HL-60 (cell line): ENCODE results near the gene FLACC1.

Source experiments
- DNase-seq, 2 experiments: peaks; one replicate each; pipeline ENCODE4 v3.0.0-alpha.2; 2010 to 2020; ENCODE audit warnings: low read depth in 1 of 2, low spot score in 1 of 2
- H3K27ac ChIP-seq: fragments of 250-450 bp; sonication (Bioruptor Pico); replicated peaks from 2 replicates; pipeline ENCODE4 v1.5.1; 2020; ENCODE audit warnings: mild to moderate bottlenecking, moderate library complexity
- H3K27me3 ChIP-seq: fragments of 250-450 bp; sonication (Bioruptor Pico); 2 replicates; pipeline ENCODE4 v1.5.1; 2021; ENCODE audit warnings: mild to moderate bottlenecking, moderate library complexity; ENCODE audit not compliant: insufficient read depth, poor library complexity, severe bottlenecking
- H3K4me3 ChIP-seq: replicated peaks from 2 replicates; pipeline ENCODE4 v1.5.1; 2011; ENCODE audit warnings: mild to moderate bottlenecking, control low read depth, low read length; ENCODE audit not compliant: insufficient read depth
- GABPA ChIP-seq: IDR thresholded peaks from 2 replicates; pipeline ENCODE4 v1.6.1; 2012; ENCODE audit warnings: low read depth
- POLR2AphosphoS5 ChIP-seq: IDR thresholded peaks from 2 replicates; pipeline ENCODE4 v1.6.1; 2012; ENCODE audit warnings: low read depth
- SPI1 ChIP-seq: IDR thresholded peaks from 2 replicates; pipeline ENCODE4 v1.6.1; 2012; ENCODE audit warnings: low read depth, mild to moderate bottlenecking, borderline replicate concordance
- TF ChIP-seq, protein P1 (sequence below): IDR thresholded peaks from 2 replicates; pipeline ENCODE4 v1.6.1; 2012; ENCODE audit warnings: low read depth; ENCODE audit not compliant: insufficient replicate concordance
- TF ChIP-seq, protein P2 (sequence below): IDR thresholded peaks from one replicate; pipeline ENCODE4 v1.5.1; 2011; ENCODE audit warnings: low read length, control low read depth, inconsistent platforms; ENCODE audit not compliant: insufficient read depth

FLACC1 gene

DNA sequence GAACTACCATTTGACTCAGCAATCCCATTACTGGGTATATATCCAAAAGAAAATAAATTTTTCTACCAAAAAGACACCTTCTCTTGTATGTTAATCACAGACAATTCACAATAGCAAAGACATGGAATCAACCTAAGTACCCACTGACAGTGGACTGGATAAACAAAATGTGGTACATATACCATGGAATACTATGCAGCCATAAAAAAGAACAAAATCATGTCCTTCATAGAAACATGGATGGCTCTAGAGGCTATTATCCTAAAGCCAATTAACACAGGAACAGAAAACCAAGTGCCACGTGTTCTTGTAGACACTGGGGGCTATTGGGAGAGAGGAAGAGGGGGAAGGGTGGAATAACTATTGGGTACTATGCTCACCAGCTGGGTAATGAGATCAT is 27.7 kb downstream of the FLACC1 start:
- Histone ChIP-seq H3K27me3 (no peaks in the 10 kb centered on the region), H3K4me3 (no peak overlapping the region), H3K27ac (no peak overlapping the region)
- DNase-seq, result no peak
- TF ChIP-seq, protein P1, sequence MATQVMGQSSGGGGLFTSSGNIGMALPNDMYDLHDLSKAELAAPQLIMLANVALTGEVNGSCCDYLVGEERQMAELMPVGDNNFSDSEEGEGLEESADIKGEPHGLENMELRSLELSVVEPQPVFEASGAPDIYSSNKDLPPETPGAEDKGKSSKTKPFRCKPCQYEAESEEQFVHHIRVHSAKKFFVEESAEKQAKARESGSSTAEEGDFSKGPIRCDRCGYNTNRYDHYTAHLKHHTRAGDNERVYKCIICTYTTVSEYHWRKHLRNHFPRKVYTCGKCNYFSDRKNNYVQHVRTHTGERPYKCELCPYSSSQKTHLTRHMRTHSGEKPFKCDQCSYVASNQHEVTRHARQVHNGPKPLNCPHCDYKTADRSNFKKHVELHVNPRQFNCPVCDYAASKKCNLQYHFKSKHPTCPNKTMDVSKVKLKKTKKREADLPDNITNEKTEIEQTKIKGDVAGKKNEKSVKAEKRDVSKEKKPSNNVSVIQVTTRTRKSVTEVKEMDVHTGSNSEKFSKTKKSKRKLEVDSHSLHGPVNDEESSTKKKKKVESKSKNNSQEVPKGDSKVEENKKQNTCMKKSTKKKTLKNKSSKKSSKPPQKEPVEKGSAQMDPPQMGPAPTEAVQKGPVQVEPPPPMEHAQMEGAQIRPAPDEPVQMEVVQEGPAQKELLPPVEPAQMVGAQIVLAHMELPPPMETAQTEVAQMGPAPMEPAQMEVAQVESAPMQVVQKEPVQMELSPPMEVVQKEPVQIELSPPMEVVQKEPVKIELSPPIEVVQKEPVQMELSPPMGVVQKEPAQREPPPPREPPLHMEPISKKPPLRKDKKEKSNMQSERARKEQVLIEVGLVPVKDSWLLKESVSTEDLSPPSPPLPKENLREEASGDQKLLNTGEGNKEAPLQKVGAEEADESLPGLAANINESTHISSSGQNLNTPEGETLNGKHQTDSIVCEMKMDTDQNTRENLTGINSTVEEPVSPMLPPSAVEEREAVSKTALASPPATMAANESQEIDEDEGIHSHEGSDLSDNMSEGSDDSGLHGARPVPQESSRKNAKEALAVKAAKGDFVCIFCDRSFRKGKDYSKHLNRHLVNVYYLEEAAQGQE, result no peak
- TF ChIP-seq SPI1 (no peak), GABPA (no peak), POLR2AphosphoS5 (no peak)
- TF ChIP-seq, protein P2, sequence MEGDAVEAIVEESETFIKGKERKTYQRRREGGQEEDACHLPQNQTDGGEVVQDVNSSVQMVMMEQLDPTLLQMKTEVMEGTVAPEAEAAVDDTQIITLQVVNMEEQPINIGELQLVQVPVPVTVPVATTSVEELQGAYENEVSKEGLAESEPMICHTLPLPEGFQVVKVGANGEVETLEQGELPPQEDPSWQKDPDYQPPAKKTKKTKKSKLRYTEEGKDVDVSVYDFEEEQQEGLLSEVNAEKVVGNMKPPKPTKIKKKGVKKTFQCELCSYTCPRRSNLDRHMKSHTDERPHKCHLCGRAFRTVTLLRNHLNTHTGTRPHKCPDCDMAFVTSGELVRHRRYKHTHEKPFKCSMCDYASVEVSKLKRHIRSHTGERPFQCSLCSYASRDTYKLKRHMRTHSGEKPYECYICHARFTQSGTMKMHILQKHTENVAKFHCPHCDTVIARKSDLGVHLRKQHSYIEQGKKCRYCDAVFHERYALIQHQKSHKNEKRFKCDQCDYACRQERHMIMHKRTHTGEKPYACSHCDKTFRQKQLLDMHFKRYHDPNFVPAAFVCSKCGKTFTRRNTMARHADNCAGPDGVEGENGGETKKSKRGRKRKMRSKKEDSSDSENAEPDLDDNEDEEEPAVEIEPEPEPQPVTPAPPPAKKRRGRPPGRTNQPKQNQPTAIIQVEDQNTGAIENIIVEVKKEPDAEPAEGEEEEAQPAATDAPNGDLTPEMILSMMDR, result no peak

DNA sequence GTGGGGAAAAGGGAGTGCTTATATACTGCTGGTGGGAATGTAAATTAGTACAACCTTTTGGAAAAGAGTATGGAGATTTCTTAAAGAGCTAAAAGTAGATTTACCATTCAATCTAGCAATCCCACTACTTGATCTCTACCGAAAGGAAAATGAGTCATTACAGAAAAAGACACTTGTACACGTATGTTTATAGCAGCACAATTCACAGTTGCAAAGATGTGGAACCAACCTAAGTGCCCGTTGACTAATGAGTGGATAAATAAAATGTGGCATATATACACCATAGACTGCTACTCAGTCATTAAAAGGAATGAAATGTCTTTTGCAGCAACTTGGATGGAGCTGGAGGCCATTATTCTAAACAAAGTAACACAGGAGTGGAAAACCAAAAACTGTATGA is 29.5 kb downstream of the FLACC1 start:
- DNase-seq, result no peak
- Histone ChIP-seq H3K27me3 (no peaks in the 10 kb centered on the region), H3K4me3 (no peak overlapping the region), H3K27ac (no peak overlapping the region)
- TF ChIP-seq, protein P1, result no peak
- TF ChIP-seq POLR2AphosphoS5, result no peak
- no peak for TF ChIP-seq SPI1
- TF ChIP-seq, protein P2, result no peak
- no peak for TF ChIP-seq GABPA

DNA sequence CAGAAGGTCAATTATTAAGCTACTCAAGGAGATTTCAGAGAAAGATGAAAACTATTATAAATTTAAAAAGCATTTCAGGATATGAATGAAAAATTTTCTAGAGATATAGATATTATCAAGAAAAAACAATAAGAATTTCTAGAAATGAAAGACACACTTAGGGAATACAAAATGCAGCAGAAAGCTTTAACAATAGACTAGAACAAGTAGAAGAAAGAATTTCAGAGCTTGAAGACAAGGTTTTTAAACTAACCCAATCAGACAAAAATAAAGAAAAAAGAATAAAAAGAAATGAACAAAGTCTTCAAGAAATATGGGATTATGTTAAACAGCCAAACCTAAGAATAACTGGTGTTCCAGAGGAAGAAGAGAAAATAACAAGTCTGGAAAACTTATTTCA is 34.4 kb downstream of the FLACC1 start:
- H3K27me3 ChIP-seq, result no peaks in the 10 kb centered on the region
- TF ChIP-seq GABPA (no peak), SPI1 (no peak), POLR2AphosphoS5 (no peak)
- TF ChIP-seq, protein P2, result no peak
- TF ChIP-seq, protein P1, result no peak
- no peak overlapping the region for H3K27ac ChIP-seq
- H3K4me3 ChIP-seq, result no peak overlapping the region
- no peak for DNase-seq
